Measurements from ENCODE around the gene ZW10. TPM values are rescaled to one million over a fixed set of nuclear protein-coding genes. Genes with fewer than 3 reads are reported as not detected.

Gene ZW10
- polyA plus RNA-seq, 1 donor from 2014 or later = 20.8 TPM

DNA sequence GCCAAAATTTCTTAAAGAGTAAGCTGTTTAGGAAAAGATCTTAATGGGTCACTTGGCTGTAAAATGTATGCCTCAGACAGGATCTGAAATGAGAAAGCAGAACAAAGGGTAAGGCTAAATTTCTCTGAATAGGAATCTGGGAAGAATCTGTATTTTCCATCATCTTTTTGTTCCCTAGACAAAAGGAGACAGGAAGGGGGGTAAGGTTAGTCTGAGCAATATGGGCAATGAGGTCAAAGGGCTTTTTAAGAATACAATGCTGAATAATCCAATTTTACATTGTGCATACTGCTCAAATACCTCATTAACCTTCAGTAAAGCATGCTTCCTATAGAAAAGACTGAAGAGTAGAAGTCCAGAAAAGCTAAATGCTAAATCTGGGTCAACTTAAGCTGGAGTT is 40.7 kb upstream of the ZW10 start:
- no peaks in the 10 kb centered on the region for H4K20me1 ChIP-seq (ENCODE audit: insufficient read depth)
- H3K9me2 ChIP-seq (ENCODE audit: insufficient read depth, low read length) = no peaks in the 10 kb centered on the region
- no peaks in the 10 kb centered on the region for H3F3A ChIP-seq (ENCODE audit: insufficient read depth, low read length, poor library complexity, severe bottlenecking)
- no peaks in the 10 kb centered on the region for H3K79me2 ChIP-seq (replicated peaks; ENCODE audit: insufficient read depth, low read length)
- no peak overlapping the region for H3K9ac ChIP-seq (ENCODE audit: low read length)
- no peaks in the 10 kb centered on the region for H3K36me3 ChIP-seq (ENCODE audit: insufficient read depth, low read length)
- H3K27me3 ChIP-seq (ENCODE audit: insufficient read depth, low read depth, low read length) = no peaks in the 10 kb centered on the region
- TF ChIP-seq, protein P1, sequence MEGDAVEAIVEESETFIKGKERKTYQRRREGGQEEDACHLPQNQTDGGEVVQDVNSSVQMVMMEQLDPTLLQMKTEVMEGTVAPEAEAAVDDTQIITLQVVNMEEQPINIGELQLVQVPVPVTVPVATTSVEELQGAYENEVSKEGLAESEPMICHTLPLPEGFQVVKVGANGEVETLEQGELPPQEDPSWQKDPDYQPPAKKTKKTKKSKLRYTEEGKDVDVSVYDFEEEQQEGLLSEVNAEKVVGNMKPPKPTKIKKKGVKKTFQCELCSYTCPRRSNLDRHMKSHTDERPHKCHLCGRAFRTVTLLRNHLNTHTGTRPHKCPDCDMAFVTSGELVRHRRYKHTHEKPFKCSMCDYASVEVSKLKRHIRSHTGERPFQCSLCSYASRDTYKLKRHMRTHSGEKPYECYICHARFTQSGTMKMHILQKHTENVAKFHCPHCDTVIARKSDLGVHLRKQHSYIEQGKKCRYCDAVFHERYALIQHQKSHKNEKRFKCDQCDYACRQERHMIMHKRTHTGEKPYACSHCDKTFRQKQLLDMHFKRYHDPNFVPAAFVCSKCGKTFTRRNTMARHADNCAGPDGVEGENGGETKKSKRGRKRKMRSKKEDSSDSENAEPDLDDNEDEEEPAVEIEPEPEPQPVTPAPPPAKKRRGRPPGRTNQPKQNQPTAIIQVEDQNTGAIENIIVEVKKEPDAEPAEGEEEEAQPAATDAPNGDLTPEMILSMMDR (IDR thresholded peaks at IDR 0.05; ENCODE audit: poor library complexity, severe bottlenecking) = no peak
- no peak for TF ChIP-seq EZH2 (IDR thresholded peaks at IDR 0.05; ENCODE audit: borderline replicate concordance, insufficient read depth, low read length, poor library complexity, severe bottlenecking)
- no peak for TF ChIP-seq RAD21 (conservative IDR thresholded peaks at IDR 0.05)
- no peak for TF ChIP-seq EP300 (conservative IDR thresholded peaks at IDR 0.05; ENCODE audit: poor library complexity, severe bottlenecking)
- no peak for TF ChIP-seq MXI1 (conservative IDR thresholded peaks at IDR 0.05; ENCODE audit: poor library complexity, severe bottlenecking)
- TF ChIP-seq, protein P2, sequence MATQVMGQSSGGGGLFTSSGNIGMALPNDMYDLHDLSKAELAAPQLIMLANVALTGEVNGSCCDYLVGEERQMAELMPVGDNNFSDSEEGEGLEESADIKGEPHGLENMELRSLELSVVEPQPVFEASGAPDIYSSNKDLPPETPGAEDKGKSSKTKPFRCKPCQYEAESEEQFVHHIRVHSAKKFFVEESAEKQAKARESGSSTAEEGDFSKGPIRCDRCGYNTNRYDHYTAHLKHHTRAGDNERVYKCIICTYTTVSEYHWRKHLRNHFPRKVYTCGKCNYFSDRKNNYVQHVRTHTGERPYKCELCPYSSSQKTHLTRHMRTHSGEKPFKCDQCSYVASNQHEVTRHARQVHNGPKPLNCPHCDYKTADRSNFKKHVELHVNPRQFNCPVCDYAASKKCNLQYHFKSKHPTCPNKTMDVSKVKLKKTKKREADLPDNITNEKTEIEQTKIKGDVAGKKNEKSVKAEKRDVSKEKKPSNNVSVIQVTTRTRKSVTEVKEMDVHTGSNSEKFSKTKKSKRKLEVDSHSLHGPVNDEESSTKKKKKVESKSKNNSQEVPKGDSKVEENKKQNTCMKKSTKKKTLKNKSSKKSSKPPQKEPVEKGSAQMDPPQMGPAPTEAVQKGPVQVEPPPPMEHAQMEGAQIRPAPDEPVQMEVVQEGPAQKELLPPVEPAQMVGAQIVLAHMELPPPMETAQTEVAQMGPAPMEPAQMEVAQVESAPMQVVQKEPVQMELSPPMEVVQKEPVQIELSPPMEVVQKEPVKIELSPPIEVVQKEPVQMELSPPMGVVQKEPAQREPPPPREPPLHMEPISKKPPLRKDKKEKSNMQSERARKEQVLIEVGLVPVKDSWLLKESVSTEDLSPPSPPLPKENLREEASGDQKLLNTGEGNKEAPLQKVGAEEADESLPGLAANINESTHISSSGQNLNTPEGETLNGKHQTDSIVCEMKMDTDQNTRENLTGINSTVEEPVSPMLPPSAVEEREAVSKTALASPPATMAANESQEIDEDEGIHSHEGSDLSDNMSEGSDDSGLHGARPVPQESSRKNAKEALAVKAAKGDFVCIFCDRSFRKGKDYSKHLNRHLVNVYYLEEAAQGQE (IDR thresholded peaks at IDR 0.05; ENCODE audit: borderline replicate concordance) = no peak
- TF ChIP-seq TAF1 (IDR thresholded peaks at IDR 0.05; ENCODE audit: low read depth) = no peak
- no peak for TF ChIP-seq SMC3 (conservative IDR thresholded peaks at IDR 0.05; ENCODE audit: poor library complexity)
- TF ChIP-seq POLR2AphosphoS5 (IDR thresholded peaks at IDR 0.05) = no peak
- no peaks in the 10 kb centered on the region for H3K9me3 ChIP-seq (ENCODE audit: low read length)
- no peak overlapping the region for H3K27ac ChIP-seq (ENCODE audit: low read length)
- no peak overlapping the region for H3K4me3 ChIP-seq (ENCODE audit: low read length)
- no peak overlapping the region for H2AFZ ChIP-seq (ENCODE audit: low read depth, low read length)
- no peak overlapping the region for H3K4me2 ChIP-seq (ENCODE audit: low read length)

DNA sequence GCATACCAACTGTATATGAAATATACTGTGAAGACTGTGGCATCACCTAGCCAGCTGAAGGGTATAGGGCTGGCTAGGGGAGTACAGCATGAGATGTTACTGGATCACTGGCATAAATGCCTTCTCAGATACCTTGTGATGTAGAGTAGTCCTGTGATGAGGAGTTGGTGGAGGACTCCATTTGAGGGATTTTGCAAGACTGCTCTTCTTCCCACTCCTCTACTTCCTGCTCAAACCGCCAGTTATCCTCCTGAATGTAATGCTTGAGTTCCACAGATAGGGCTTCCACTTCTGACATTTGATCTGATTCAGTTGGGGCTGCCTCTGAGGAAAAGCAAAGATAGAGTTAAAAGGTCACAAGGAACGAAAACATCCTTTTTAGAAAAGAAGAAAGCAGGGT is 35.4 kb upstream of the ZW10 start:
- Histone ChIP-seq H3K4me2 (ENCODE audit: low read length) (no peak overlapping the region), H2AFZ (ENCODE audit: low read depth, low read length) (no peak overlapping the region), H3K27me3 (ENCODE audit: insufficient read depth, low read depth, low read length) (no peaks in the 10 kb centered on the region), H3K4me3 (ENCODE audit: low read length) (no peak overlapping the region), H3K36me3 (ENCODE audit: insufficient read depth, low read length) (no peaks in the 10 kb centered on the region), H3K9me2 (ENCODE audit: insufficient read depth, low read length) (no peaks in the 10 kb centered on the region), H3K79me2 (replicated peaks; ENCODE audit: insufficient read depth, low read length) (no peaks in the 10 kb centered on the region), H3K9me3 (ENCODE audit: low read length) (no peaks in the 10 kb centered on the region), H3K27ac (ENCODE audit: low read length) (no peak overlapping the region), H4K20me1 (ENCODE audit: insufficient read depth) (no peaks in the 10 kb centered on the region), H3F3A (ENCODE audit: insufficient read depth, low read length, poor library complexity, severe bottlenecking) (no peaks in the 10 kb centered on the region), H3K9ac (ENCODE audit: low read length) (no peak overlapping the region)
- TF ChIP-seq, protein P2 (IDR thresholded peaks at IDR 0.05; ENCODE audit: borderline replicate concordance) = no peak
- TF ChIP-seq POLR2AphosphoS5 (IDR thresholded peaks at IDR 0.05) (no peak), EZH2 (IDR thresholded peaks at IDR 0.05; ENCODE audit: borderline replicate concordance, insufficient read depth, low read length, poor library complexity, severe bottlenecking) (no peak)
